ENCODE data around the gene SPOCK3. TPM values are rescaled to one million over a fixed set of nuclear protein-coding genes. Genes with fewer than 3 reads are reported as not detected.

Gene SPOCK3
- total and polyA plus RNA-seq, 2 experiments from 2014 or later, result 1.6 to 4.1 TPM

DNA sequence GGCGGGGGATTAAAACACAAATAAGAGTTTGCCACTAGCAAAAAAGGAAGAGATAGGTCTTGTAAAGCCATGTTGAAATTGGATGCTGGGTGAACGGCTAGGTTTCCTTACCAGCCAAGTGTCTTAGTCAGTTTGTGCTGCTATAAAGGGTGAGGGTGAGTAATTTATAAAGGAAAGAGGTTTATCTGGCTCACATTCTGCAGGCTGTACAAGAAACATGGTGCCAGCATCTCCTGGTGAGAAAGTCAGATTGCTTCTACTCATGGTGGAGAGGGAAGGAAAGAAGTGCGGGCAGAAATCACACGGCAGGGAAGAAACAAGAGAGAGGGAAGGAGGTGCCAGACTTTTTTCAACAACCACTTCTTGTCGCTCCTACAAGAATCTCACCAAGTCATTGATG lies 507.5 kb downstream of the SPOCK3 start:
- TF ChIP-seq EZH2phosphoT487 (IDR thresholded peaks at IDR 0.05; ENCODE audit: unreplicated experiment), result no peak
- TF ChIP-seq CREB1 (CRISPR knock-in tag; IDR thresholded peaks at IDR 0.05; ENCODE audit: low read depth), result no peak
- TF ChIP-seq ZNF114 (CRISPR knock-in tag; IDR thresholded peaks at IDR 0.05), result no peak
- Mint-ChIP-seq H3K36me3 (ENCODE audit: low read depth) (peaks cover 14% of the 10 kb centered on the region; the same call in 2 of the 3 replicates), H3K9me3 (peaks cover under 1% of the 10 kb centered on the region; the same call in 2 of the 3 replicates), H3K4me1 (peaks cover 8% of the 10 kb centered on the region), H3K27ac (no peak overlapping the region), H3K4me3 (no peak overlapping the region), H3K27me3 (ENCODE audit: insufficient read depth, low read depth, poor library complexity) (no peaks in the 10 kb centered on the region)
- no peak overlapping the region for H3K27ac ChIP-seq (ENCODE audit: low read depth)
- H3K79me2 ChIP-seq (replicated peaks; ENCODE audit: insufficient read depth), result no peaks in the 10 kb centered on the region; the same call in none of the 2 replicates
- 0 out of 2 replicates have a peak, but pooled peaks cover 9% of the 10 kb centered on the region for H3K36me3 ChIP-seq (ENCODE audit: insufficient read depth)
- H4K20me1 ChIP-seq (replicated peaks; ENCODE audit: insufficient read depth), result no peaks in the 10 kb centered on the region
- H3K4me3 ChIP-seq, result no peak overlapping the region
- H3K9me2 ChIP-seq (ENCODE audit: insufficient read depth), result no peaks in the 10 kb centered on the region
- DNase-seq (ENCODE audit: low spot score) (no peak), ATAC-seq (no peak; the same call in 2 of the 3 replicates)
- H3K27me3 ChIP-seq (ENCODE audit: insufficient read depth), result no peaks in the 10 kb centered on the region
- H3K4me1 ChIP-seq (ENCODE audit: insufficient read depth), result peaks cover 14% of the 10 kb centered on the region; the same call in 1 of the 2 replicates
- no peak overlapping the region for H2AFZ ChIP-seq
- no peaks in the 10 kb centered on the region for H3F3A ChIP-seq (replicated peaks; ENCODE audit: low read depth)
- no peak overlapping the region for H3K4me2 ChIP-seq

DNA sequence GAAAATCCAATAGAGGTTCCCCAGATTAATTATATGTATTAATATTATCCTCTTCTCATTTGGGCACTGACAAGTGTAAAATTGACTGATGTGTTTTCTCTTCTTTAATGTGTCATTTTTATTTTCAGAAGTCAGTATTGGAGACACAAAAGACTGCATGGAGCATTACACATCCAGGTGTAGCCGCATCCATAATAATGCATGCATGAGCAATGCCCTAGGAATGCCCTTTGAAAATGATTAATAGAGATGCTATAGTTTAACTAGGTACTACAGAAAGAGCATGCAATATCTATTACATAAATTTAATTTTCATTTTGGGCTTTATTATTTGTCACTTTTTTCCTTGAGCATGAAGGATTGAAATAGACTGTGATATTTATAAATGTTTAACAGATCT lies 509.9 kb downstream of the SPOCK3 start:
- DNase-seq (ENCODE audit: low spot score) (no peak), ATAC-seq (no peak)
- Histone ChIP-seq H3K4me1 (ENCODE audit: insufficient read depth) (peaks cover 14% of the 10 kb centered on the region; the same call in 1 of the 2 replicates), H3K4me3 (no peak overlapping the region), H4K20me1 (replicated peaks; ENCODE audit: insufficient read depth) (no peaks in the 10 kb centered on the region), H3K4me2 (no peak overlapping the region), H2AFZ (no peak overlapping the region), H3K27me3 (ENCODE audit: insufficient read depth) (no peaks in the 10 kb centered on the region), H3K27ac (ENCODE audit: low read depth) (no peak overlapping the region), H3K79me2 (replicated peaks; ENCODE audit: insufficient read depth) (no peaks in the 10 kb centered on the region; the same call in none of the 2 replicates), H3K9me2 (ENCODE audit: insufficient read depth) (no peaks in the 10 kb centered on the region), H3K36me3 (ENCODE audit: insufficient read depth) (0 out of 2 replicates have a peak, but pooled peaks cover 9% of the 10 kb centered on the region), H3F3A (replicated peaks; ENCODE audit: low read depth) (no peaks in the 10 kb centered on the region)
- peaks cover 19% of the 10 kb centered on the region; the same call in 2 of the 3 replicates for H3K9me3 Mint-ChIP-seq
- peaks cover 16% of the 10 kb centered on the region for H3K4me1 Mint-ChIP-seq
- no peak overlapping the region for H3K27ac Mint-ChIP-seq
- no peak overlapping the region for H3K4me3 Mint-ChIP-seq
- H3K36me3 Mint-ChIP-seq (ENCODE audit: low read depth), result peaks cover 36% of the 10 kb centered on the region
- H3K27me3 Mint-ChIP-seq (ENCODE audit: insufficient read depth, low read depth, poor library complexity), result no peaks in the 10 kb centered on the region
- no peak for TF ChIP-seq EZH2phosphoT487 (IDR thresholded peaks at IDR 0.05; ENCODE audit: unreplicated experiment)
- no peak for TF ChIP-seq POLR2AphosphoS5 (IDR thresholded peaks at IDR 0.05; ENCODE audit: low read depth)
- no peak for TF ChIP-seq ZNF114 (CRISPR knock-in tag; IDR thresholded peaks at IDR 0.05)
- no peak for TF ChIP-seq ETS1 (IDR thresholded peaks at IDR 0.05)
- no peak for TF ChIP-seq JUNB (IDR thresholded peaks at IDR 0.05; ENCODE audit: unreplicated experiment)
- no peak for TF ChIP-seq ZNF331 (CRISPR knock-in tag; IDR thresholded peaks at IDR 0.05; ENCODE audit: low read depth)
- TF ChIP-seq CREB1 (CRISPR knock-in tag; IDR thresholded peaks at IDR 0.05; ENCODE audit: low read depth), result no peak
- no peak for TF ChIP-seq REST (IDR thresholded peaks at IDR 0.05; ENCODE audit: unreplicated experiment)
- TF ChIP-seq, protein P1, sequence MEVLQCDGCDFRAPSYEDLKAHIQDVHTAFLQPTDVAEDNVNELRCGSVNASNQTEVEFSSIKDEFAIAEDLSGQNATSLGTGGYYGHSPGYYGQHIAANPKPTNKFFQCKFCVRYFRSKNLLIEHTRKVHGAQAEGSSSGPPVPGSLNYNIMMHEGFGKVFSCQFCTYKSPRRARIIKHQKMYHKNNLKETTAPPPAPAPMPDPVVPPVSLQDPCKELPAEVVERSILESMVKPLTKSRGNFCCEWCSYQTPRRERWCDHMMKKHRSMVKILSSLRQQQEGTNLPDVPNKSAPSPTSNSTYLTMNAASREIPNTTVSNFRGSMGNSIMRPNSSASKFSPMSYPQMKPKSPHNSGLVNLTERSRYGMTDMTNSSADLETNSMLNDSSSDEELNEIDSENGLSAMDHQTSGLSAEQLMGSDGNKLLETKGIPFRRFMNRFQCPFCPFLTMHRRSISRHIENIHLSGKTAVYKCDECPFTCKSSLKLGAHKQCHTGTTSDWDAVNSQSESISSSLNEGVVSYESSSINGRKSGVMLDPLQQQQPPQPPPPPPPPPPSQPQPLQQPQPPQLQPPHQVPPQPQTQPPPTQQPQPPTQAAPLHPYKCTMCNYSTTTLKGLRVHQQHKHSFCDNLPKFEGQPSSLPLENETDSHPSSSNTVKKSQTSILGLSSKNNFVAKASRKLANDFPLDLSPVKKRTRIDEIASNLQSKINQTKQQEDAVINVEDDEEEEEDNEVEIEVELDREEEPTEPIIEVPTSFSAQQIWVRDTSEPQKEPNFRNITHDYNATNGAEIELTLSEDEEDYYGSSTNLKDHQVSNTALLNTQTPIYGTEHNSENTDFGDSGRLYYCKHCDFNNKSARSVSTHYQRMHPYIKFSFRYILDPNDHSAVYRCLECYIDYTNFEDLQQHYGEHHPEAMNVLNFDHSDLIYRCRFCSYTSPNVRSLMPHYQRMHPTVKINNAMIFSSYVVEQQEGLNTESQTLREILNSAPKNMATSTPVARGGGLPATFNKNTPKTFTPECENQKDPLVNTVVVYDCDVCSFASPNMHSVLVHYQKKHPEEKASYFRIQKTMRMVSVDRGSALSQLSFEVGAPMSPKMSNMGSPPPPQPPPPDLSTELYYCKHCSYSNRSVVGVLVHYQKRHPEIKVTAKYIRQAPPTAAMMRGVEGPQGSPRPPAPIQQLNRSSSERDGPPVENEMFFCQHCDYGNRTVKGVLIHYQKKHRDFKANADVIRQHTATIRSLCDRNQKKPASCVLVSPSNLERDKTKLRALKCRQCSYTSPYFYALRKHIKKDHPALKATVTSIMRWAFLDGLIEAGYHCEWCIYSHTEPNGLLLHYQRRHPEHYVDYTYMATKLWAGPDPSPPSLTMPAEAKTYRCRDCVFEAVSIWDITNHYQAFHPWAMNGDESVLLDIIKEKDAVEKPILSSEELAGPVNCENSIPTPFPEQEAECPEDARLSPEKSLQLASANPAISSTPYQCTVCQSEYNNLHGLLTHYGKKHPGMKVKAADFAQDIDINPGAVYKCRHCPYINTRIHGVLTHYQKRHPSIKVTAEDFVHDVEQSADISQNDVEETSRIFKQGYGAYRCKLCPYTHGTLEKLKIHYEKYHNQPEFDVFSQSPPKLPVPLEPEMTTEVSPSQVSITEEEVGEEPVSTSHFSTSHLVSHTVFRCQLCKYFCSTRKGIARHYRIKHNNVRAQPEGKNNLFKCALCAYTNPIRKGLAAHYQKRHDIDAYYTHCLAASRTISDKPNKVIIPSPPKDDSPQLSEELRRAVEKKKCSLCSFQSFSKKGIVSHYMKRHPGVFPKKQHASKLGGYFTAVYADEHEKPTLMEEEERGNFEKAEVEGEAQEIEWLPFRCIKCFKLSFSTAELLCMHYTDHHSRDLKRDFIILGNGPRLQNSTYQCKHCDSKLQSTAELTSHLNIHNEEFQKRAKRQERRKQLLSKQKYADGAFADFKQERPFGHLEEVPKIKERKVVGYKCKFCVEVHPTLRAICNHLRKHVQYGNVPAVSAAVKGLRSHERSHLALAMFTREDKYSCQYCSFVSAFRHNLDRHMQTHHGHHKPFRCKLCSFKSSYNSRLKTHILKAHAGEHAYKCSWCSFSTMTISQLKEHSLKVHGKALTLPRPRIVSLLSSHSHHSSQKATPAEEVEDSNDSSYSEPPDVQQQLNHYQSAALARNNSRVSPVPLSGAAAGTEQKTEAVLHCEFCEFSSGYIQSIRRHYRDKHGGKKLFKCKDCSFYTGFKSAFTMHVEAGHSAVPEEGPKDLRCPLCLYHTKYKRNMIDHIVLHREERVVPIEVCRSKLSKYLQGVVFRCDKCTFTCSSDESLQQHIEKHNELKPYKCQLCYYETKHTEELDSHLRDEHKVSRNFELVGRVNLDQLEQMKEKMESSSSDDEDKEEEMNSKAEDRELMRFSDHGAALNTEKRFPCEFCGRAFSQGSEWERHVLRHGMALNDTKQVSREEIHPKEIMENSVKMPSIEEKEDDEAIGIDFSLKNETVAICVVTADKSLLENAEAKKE (CRISPR knock-in tag; IDR thresholded peaks at IDR 0.05), result no peak
- TF ChIP-seq STAT1 (IDR thresholded peaks at IDR 0.05; ENCODE audit: unreplicated experiment), result no peak
- no peak for TF ChIP-seq NANOG (IDR thresholded peaks at IDR 0.05; ENCODE audit: borderline replicate concordance)

Measured in GM23338 (cell line).